Stimulated activated CD8-positive, alpha-beta memory T cell treated with anti-CD3 and anti-CD28 coated beads, Interleukin-15, amount 100 ng/mL, for 1 hour (primary cell): ENCODE results near the gene FHAD1.

Source experiments
- DNase-seq: peaks from one replicate; pipeline ENCODE4 v3.0.0-alpha.2; 2020; ENCODE audit warnings: low read depth

The FHAD1 gene

DNA sequence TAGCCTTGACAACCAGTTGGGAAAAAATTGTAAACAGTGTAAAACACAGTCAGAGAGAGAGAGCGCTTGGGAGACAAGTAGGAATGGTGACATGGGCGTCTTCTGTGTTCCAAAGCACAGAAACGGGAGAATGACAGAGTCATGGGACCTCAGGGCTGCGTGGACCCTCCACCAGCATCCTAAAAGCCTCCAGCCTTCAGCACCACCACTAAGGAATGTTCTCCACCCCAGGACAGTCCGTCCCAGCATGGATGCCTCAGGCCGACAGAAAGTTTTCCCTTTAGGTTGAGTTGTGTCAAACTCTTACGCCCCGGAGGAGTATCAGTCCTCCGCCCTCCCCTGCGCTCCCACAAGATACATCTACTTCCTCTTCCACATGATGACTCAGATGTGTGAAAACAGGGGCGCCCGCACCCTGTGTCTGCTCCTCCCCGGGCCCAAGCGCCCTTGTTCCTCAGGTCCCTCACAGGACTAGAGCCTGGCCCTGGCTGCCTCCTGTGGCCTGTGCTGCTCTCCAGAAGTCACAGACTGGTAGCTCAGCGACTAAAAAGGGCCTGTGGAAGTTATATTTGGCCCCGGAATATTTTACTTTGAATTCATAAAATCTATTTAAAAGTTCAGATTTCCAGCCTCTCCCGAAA lies 98.8 kb downstream of the FHAD1 start:
- DNase-seq: peak; percentile 7

DNA sequence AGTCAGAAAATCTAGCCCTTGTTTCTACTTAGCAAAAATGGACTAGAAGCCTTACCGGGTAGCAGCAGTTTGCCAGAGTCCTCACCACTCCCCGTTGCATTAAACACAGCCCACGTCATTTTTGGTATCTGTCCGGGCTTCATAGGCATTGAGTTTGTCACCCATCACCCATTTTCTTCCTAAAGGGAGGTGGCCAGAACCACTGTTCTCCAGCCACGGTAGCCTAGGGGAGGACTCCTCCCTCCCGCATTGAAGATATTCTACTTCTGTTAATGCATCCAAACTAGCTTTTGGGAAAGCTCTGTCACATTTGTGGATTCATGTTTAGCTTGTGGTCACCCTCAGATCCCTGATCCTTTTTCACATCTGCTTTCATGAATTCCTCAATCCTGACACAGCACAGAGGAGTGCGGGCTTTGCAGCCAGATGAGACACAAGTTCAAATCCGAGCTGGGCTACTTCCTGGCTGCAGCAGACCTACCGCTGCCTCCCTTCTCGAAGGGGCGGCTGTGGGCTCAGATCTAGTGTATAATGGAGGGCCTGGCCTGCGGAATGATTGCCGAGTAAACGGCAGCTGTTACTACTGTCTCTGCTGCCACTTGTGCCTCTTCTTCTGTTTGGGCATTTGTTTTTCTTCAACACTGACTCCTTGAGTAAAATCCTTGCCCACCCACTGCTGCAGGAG lies 99.5 kb downstream of the FHAD1 start:
- DNase-seq: no peak

GRCh38 chr1:15347182-15347581 lies 100.2 kb downstream of the FHAD1 start:
- no peak for DNase-seq

DNA sequence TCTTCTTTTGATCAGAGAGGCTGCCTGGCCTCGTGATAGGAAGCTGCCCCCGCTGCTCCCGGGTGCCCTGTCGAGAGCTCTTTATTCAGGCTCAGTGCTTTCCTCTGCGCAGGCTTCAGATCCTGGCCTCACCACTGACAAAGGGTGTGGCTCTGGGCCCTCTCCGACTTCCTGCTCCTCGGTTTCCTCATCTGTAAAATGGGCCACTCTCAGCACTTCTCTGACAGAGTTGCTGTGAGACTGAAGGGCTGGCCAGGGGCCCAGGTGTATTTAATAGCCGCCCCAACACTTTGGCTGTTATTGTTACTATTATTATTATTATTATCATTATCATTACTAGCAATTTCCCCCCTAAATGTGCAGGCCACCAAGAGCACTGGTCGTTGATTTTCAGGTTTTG lies 101.6 kb downstream of the FHAD1 start:
- no peak for DNase-seq

GRCh38 chr1:15349133-15349532 lies 102.1 kb downstream of the FHAD1 start:
- DNase-seq: no peak

DNA sequence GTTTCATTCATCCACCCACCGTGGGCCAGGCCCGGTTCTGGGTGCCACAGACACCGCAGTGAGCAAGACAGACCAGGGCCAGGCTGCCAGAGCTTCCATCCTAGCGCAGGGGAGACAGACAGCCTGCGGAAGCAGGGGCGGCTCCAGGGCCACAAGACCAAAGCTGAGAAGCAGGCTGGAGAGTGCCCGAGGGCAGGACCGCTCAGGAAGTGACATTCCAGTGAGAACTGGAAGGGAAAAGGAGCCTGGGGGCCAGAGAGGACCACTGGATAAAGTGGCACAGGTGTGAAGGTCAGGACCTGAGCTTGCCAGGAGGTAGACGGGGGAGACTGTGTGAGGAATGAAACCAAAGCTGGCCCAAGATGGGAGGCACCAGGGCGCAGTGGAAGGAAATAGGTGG lies 103.1 kb downstream of the FHAD1 start:
- no peak for DNase-seq

GRCh38 chr1:15350551-15351200 lies 103.7 kb downstream of the FHAD1 start:
- DNase-seq: no peak

- DNase-seq: no peak
These were observed 104.3 kb downstream of the FHAD1 start for GRCh38 chr1:15351310-15351709.

- DNase-seq: peak; percentile 4
These were observed 105.3 kb downstream of the FHAD1 start for GRCh38 chr1:15352128-15352957.

DNA sequence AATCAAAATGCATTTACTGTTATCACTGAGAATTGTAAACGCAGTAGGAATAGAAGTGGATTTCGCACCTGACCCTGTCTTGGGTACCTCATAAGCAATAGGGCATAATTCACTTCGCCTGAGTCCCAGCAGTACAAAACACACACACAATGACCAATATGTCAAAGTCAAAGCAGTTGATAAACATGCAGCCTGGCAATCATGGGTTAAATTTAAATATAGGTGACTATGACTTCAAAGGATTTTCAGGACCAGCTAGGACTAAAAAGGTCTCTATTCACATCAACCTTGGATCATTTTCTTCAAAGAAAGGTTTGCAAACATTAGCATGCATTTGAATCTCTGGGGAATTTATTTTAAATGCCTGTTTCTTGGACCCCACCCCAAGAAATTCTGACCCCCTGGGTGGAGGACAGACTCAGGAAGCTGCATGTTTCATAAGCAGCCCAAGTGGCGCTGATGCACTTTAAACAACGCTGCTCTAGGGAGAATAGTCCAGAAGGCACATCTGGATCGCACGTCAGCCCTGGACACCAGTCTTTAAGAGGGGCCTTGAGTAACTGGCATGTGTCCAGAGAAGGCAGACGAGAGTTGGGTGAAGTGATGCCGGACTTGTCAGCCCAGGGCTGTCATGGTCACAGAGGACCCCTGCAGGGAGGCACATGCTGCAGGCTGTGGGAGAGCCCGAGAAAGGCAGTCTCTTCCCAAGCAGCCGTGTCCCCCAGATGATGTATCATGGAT lies 107.0 kb downstream of the FHAD1 start:
- DNase-seq: no peak

DNA sequence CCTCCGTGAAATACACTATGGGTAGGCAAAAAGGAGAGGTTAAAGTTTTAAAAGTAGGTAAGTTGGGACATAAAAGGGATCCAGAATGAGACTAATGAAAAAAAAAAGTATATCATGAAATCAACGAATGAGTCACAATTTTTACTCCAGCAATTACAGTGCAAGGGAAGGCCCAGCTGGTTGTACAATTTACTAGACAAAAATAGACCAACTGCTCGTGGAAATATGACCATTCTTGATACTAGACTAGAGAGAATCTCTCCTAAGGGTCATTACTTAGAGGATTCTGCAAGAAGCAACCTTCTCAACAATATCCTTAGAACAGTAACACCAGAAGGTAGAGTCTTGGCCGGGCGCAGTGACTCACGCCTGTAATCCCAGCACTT lies 107.5 kb downstream of the FHAD1 start:
- DNase-seq: no peak

- DNase-seq: no peak
These were observed 109.1 kb downstream of the FHAD1 start for GRCh38 chr1:15355968-15356625.

GRCh38 chr1:15357612-15358207 lies 110.7 kb downstream of the FHAD1 start:
- DNase-seq: no peak

DNA sequence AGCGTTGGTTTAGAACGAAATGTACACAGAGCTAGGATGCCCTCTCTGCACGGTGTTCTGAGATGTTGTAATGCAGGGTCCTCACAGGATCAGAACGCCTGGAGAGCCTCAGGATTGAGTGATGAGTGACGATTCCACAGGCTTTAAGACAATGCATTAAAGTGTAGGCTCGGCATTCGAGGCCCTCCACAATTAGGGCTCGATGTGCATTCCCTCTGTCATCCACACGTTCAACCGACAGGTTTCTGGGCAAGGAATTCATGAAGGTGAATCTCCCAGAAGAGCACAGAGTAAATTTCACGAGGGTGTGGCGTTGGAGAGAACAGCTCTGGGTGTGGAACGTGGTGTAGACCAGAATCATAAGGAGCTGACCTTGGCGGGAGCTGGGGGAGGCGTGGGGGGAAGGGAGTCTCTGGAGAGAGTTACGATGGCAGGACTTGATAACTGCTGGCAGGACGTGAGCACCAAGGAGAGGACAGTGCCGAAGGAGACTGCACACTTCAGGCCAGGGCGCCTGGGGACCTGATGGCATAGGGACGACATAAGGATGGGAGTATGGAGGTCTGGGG lies 111.6 kb downstream of the FHAD1 start:
- no peak for DNase-seq

- DNase-seq: no peak
These were observed 113.7 kb downstream of the FHAD1 start for GRCh38 chr1:15360700-15361099.

DNA sequence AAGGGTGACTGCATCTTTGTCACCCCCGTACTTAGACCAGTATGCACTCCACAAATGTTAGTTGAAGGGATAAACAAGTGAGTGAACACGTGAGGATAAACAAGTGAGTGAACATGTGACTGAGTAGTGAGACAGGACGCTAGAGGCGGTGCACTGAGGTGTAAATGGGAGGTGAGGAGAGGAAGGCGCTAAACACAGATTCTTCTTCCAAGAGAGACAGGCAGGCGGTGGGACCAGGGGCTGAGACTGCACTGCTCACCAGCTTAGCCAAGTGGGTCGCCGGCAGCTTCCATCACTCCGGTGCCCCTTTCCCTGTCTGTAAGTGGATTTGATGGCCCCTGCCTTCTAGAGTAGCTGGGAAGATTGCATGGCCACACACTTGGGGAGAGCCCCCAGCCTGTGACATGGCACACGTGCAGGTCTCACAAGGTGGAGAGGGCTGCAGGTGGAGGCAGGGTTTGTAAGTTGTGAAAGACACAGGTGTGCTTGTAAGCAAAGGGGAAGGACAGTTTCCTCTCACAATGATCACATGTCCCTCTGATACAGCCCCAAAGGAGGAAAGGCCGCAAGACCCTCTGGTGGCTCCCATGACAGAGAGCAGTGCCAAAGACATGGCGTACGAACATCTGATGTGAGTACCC lies 115.2 kb downstream of the FHAD1 start:
- DNase-seq: no peak

- DNase-seq: no peak
These were observed 115.7 kb downstream of the FHAD1 start for GRCh38 chr1:15362737-15363128.

DNA sequence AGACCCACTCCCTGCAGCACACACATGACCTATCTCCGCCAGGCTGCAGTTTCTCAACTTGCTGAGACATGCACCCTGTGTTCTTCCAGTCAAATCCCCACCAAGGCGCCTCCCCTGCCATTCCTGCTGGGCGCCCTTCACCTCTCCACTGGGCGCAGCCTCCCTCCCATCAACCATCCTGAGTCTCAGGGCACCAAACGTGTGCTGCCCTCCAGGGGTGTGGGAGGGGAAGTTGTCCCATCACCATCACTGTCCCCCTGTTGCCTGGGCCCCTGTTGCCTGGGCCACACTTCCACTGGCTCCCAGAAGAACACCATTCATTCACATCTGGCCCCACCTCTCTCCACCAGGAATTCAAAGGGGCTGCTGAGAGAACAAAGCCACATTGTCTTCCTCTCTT lies 117.7 kb downstream of the FHAD1 start:
- no peak for DNase-seq

GRCh38 chr1:15368888-15369287 lies 121.9 kb downstream of the FHAD1 start:
- no peak for DNase-seq

- no peak for DNase-seq
These were observed 123.2 kb downstream of the FHAD1 start for GRCh38 chr1:15370268-15370667.
